ENCODE data around the gene FBXO36.
"Not testable (repeated sequence)": the region's sequence is repeated elsewhere in the genome, so short reads cannot be mapped to it uniquely, and the experiment has no call there.

FBXO36 gene

DNA sequence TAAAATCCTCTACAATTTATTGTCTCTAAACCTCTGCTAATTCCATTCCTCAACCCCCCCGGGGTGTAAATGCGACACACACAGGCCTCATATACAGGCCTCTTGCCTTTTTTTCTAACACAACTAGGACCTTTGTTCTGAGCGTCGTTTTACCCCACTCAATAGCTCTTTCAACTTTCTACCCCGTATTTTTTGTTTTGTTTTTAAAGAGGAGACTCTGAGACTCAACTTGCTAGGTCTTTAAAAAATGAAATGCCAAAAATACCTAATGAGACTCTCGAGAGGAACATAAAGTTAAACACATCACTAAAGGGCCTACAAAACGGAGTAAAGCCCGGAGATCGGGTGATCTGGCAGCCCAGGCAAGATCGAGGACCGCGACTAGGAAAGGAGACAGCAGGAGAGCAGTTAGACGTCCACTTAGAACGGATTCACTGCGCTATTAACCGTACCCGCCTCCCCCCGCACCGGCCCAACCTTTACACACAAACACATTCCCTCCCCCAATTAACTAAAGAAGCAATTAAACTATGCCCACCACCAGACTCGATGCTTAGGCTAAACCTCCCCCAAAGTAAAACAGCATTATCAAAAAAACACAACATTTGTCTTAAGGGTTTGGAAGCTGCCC is 2.2 kb upstream of the FBXO36 start:
- no peaks in the 10 kb centered on the region for H3K27me3 ChIP-seq (ENCODE audit: insufficient read depth, low read length, poor library complexity)
- peaks cover 23% of the 10 kb centered on the region; the same call in 1 of the 2 replicates for H4K20me1 ChIP-seq (ENCODE audit: insufficient read depth, low read length)
- ATAC-seq (ENCODE audit: insufficient read depth, low read depth) (no peak), DNase-seq (peak; percentile 28)
- peak overlapping the region; percentile 72 to 85; a peak in 3 of 4 replicates for H3K4me3 ChIP-seq (ENCODE audit: low read depth in 1 of 2, low read length in 2 of 2)
- peak overlapping the region; percentile 81 for H3K4me2 ChIP-seq (ENCODE audit: insufficient read depth, low read length)
- peaks cover 12% of the 10 kb centered on the region for H3K36me3 ChIP-seq (ENCODE audit: insufficient read depth, low read length)
- TF ChIP-seq CTCF (IDR thresholded peaks at IDR 0.05; ENCODE audit: borderline replicate concordance, extremely low read depth, low read length, poor library complexity, severe bottlenecking): no peak
- TF ChIP-seq EZH2 (IDR thresholded peaks at IDR 0.05; ENCODE audit: borderline replicate concordance, low read depth, low read length, severe bottlenecking): no peak
- H2AFZ ChIP-seq (ENCODE audit: low read depth, low read length): no peak overlapping the region
- H3K79me2 ChIP-seq (ENCODE audit: insufficient read depth, low read length): peaks cover 85% of the 10 kb centered on the region
- H3K9me3 ChIP-seq (ENCODE audit: insufficient read depth, low read length, severe bottlenecking): no peaks in the 10 kb centered on the region
- H3K9ac ChIP-seq (ENCODE audit: low read depth, low read length): peak overlapping the region; percentile 92
- peaks cover 39% of the 10 kb centered on the region for H3K4me1 ChIP-seq (ENCODE audit: insufficient read depth, low read length)
- peak overlapping the region; percentile 86 for H3K27ac ChIP-seq (ENCODE audit: low read length)

GRCh38 chr2:229921101-229921891 is 1.0 kb upstream of the FBXO36 start:
- H3K27me3 ChIP-seq (ENCODE audit: insufficient read depth, low read length, poor library complexity): no peaks in the 10 kb centered on the region
- TF ChIP-seq CTCF (IDR thresholded peaks at IDR 0.05; ENCODE audit: borderline replicate concordance, extremely low read depth, low read length, poor library complexity, severe bottlenecking) (no peak), EZH2 (IDR thresholded peaks at IDR 0.05; ENCODE audit: borderline replicate concordance, low read depth, low read length, severe bottlenecking) (no peak)
- peak; percentile 75 for DNase-seq
- peaks cover 12% of the 10 kb centered on the region for H3K36me3 ChIP-seq (ENCODE audit: insufficient read depth, low read length)
- peak overlapping the region; percentile 72 to 85 for H3K4me3 ChIP-seq (ENCODE audit: low read depth in 1 of 2, low read length in 2 of 2)
- H3K27ac ChIP-seq (ENCODE audit: low read length): peak overlapping the region; percentile 93
- peak overlapping the region; percentile 89 for H2AFZ ChIP-seq (ENCODE audit: low read depth, low read length)
- peaks cover 82% of the 10 kb centered on the region for H3K79me2 ChIP-seq (ENCODE audit: insufficient read depth, low read length)
- no peaks in the 10 kb centered on the region for H3K9me3 ChIP-seq (ENCODE audit: insufficient read depth, low read length, severe bottlenecking)
- peaks cover 16% of the 10 kb centered on the region; the same call in 1 of the 2 replicates for H4K20me1 ChIP-seq (ENCODE audit: insufficient read depth, low read length)
- H3K4me1 ChIP-seq (ENCODE audit: insufficient read depth, low read length): peaks cover 46% of the 10 kb centered on the region
- H3K9ac ChIP-seq (ENCODE audit: low read depth, low read length): peak overlapping the region; percentile 92
- H3K4me2 ChIP-seq (ENCODE audit: insufficient read depth, low read length): peak overlapping the region; percentile 92
- peak; percentile 29 for ATAC-seq (ENCODE audit: insufficient read depth, low read depth)

DNA sequence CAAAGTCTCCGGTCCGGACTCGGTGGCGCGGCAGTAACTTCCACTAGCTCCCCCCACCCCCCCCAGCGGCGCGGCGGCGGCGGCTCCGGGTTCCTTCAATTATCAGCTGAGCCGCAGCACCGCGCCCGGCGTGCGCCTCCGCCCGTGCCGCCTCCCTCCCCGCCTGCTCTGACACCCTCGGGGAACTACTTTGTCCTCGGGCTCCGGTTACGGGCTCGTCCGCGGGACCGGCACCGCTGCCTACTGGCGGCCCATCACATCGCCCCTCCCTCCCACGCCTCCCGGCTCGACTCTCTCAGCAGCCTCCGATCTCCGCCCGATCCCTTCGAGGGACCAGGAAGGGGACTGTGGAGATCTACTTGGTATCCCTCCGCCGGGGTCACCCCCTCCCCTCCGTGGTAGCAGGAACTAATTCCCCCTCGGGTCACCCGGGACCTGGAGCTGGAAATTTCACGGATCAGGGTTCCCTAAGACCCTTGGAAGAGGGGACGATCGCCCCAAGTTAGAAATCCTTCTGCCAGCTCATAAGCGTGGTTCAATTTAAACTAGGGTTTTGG is 333 bp upstream of the FBXO36 start, which contains the start of gene TRIP12:
Gene TRIP12 (minus strand): TSS at position 118 of the 557 bp plus-strand sequence. CDS start 41,930 bp downstream, outside the sequence.
- Histone ChIP-seq H3K27ac (ENCODE audit: low read length) (peak within 1 kb of the TSS; percentile 93), H3K27me3 (ENCODE audit: insufficient read depth, low read length, poor library complexity) (no peaks in the 10 kb centered on the region), H3K79me2 (ENCODE audit: insufficient read depth, low read length) (peaks cover 75% of the 10 kb centered on the region), H3K4me2 (ENCODE audit: insufficient read depth, low read length) (peak within 1 kb of the TSS; percentile 92), H3K36me3 (ENCODE audit: insufficient read depth, low read length) (peaks cover 10% of the 10 kb centered on the region), H2AFZ (ENCODE audit: low read depth, low read length) (peak within 1 kb of the TSS; percentile 89), H4K20me1 (ENCODE audit: insufficient read depth, low read length) (peaks cover 14% of the 10 kb centered on the region; the same call in 1 of the 2 replicates), H3K9ac (ENCODE audit: low read depth, low read length) (peak within 1 kb of the TSS; percentile 92), H3K4me3 (ENCODE audit: low read depth in 1 of 2, low read length in 2 of 2) (peak within 1 kb of the TSS; percentile 72 to 85), H3K4me1 (ENCODE audit: insufficient read depth, low read length) (peaks cover 46% of the 10 kb centered on the region), H3K9me3 (ENCODE audit: insufficient read depth, low read length, severe bottlenecking) (no peaks in the 10 kb centered on the region)
- TF ChIP-seq CTCF (IDR thresholded peaks at IDR 0.05; ENCODE audit: borderline replicate concordance, extremely low read depth, low read length, poor library complexity, severe bottlenecking): no peak
- no peak for TF ChIP-seq EZH2 (IDR thresholded peaks at IDR 0.05; ENCODE audit: borderline replicate concordance, low read depth, low read length, severe bottlenecking)
- peak; percentile 85 for ATAC-seq (ENCODE audit: insufficient read depth, low read depth)
- peak; percentile 94 for DNase-seq

- H3K36me3 ChIP-seq (ENCODE audit: insufficient read depth, low read length); H2AFZ ChIP-seq (ENCODE audit: low read depth, low read length); DNase-seq; H3K9ac ChIP-seq (ENCODE audit: low read depth, low read length); H3K4me2 ChIP-seq (ENCODE audit: insufficient read depth, low read length); ATAC-seq (ENCODE audit: insufficient read depth, low read depth); H3K4me3 ChIP-seq (ENCODE audit: low read depth in 1 of 2, low read length in 2 of 2); H4K20me1 ChIP-seq (ENCODE audit: insufficient read depth, low read length); H3K27ac ChIP-seq (ENCODE audit: low read length); H3K27me3 ChIP-seq (ENCODE audit: insufficient read depth, low read length, poor library complexity); H3K9me3 ChIP-seq (ENCODE audit: insufficient read depth, low read length, severe bottlenecking): not testable (repeated sequence)
- Histone ChIP-seq H3K4me1 (ENCODE audit: insufficient read depth, low read length) (peaks cover 42% of the 10 kb centered on the region), H3K79me2 (ENCODE audit: insufficient read depth, low read length) (peaks cover 49% of the 10 kb centered on the region)
These were observed 2.2 kb downstream of the FBXO36 start for GRCh38 chr2:229924541-229924940.

All from DND-41 (cell line).